H4 (cell line): Measurements from ENCODE around the gene UBR7. TPM values are rescaled to one million over a fixed set of nuclear protein-coding genes. Genes with fewer than 3 reads are reported as not detected.

ENCODE experiments used
- DNase-seq: peaks from one replicate; pipeline ENCODE4 v3.0.0-alpha.2; 2015; ENCODE audit warnings: low spot score
- total RNA-seq: library from RNA; depleted of rRNA; stranded (reverse); fragments of >200 nt; shearing (Covaris generic); gene quantifications from 2 replicates; pipeline ENCODE4 v1.2.3, GENCODE V29; 2014; rRNA removed

Gene UBR7
- total RNA-seq, 1 experiment from 2014 or later = 39.5 TPM

DNA sequence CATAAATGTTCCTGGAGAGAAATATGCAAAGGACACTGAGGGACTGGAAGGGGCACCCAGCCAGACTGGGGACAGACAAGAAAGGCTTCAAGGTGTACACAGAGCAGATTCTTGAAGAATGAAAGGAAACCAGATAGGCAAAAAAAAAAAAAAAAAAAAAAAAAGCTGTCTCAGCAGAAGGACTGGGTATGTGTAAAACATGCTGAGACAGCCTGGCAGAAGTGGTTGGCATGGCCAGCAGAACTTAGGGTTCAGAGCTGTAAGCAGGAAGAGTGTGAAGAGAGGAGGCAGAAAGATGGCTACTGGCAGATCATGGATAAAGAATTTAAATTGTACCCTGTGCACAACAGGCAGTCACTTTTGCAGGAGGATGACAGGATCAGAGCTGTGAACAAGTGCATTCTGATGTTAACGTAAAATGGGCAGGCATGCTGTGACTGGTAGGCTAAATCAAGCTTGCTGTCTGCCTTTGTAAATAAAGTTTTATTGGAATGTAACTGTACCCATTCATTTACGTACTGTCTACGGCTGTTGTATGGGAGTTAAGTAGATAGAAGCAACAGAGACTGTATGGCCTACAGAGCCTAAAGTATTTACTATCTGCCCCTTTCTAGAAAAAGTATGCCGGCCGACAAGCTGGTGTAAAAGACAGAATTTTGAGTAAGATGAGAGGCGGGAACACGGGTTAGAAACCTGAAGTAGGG is 42.2 kb downstream of the UBR7 start:
- DNase-seq = no peak

DNA sequence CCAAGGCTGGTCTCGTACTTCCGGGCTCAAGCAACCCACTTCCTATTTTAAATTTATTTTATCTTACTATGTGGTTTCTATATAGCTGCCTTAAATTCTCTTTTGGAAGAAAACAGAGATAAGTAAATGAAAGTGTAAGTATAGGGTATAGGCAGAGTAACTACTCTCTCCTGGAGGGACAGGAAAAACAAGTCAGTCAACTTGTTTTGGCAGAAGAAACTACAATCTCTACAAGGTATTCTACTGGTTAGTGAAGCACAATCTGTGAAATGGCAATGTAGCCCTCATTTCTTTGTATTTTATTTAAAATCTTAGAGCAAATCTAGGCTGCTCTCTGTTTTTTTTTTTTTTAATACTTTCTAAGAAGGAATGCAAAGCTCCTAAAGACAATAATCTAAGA is 55.4 kb downstream of the UBR7 start:
- no peak for DNase-seq

DNA sequence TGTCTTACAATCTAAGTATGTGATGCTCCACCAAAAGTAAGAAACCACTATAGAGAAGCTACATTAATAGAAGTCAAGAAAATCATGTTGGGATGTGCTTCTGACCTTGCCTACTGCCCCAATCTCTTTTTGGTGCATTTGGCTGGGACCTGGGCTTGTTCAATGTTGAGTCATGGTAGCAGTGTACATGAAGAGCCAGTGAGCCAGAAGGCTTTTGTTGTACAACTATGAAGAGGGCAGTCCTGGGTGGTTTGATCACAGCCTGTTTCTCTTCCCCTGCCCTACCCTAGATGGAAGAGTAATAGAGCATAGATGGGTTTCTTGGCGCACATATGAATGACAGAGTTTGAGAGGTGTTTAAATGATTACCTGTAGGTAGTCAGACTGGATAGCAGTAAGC is 56.4 kb downstream of the UBR7 start:
- DNase-seq = no peak

DNA sequence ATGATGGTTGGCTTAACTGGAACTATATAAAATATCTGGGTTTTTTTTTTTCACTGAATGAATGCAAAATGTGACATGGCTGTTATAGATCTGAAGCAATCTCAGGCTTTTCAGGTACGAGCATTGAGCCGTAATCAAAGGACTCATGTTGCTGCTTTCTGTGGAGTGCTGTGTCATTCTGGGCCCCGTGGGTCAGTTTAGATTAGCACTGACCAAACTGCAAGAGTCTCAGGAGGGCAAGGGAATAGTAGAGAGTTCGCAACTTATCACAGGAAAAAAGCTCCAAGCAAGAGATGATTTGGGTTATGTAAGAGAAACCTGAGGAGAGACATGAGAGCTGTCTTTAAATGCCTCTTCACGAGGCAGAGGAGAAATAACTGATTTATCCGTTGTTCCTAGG is 59.1 kb downstream of the UBR7 start:
- no peak for DNase-seq

DNA sequence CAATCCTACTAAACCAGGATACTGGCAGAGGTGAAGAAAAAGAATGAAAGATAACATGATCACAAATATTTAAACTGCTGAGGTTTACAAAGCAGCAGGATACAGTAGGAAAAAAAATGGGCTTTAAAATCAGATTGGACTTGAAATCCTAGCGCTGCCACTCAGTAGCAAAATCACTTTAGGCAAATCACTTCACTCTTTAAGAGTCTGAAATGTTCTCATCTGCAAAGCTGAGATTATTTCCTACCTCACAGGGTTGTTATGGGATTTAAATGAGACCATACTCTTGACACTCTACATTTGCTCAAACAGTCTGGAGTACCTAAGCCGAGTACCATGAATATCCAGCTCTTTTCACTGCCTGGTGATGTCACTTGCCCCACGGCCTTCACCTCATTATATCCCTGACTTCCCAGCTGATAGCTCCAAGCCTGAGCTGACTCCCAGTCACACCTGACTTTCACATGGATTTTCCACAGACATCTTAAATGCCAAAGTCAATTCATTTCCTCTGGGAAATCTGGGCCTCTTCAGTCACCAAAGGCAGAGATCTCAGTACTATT is 60.2 kb downstream of the UBR7 start:
- no peak for DNase-seq

DNA sequence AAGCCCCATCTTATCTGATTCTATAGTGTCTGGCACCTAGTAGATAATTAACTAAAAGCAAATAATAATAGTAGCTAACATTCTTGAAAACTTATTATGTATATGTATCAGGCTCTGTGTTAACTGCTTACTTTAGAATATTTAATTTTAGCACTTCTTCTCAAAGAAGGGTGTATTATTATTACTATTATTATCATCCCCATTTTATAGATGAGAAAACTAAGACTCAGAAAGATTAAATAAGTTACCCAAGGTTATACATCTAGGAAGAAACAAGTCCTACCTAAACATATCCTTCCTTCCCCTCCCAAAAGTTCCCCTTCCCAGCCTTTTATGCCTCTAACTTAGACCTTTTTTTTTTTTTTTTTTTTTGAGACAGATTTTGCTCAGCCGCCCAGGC is 61.4 kb downstream of the UBR7 start:
- DNase-seq = no peak

DNA sequence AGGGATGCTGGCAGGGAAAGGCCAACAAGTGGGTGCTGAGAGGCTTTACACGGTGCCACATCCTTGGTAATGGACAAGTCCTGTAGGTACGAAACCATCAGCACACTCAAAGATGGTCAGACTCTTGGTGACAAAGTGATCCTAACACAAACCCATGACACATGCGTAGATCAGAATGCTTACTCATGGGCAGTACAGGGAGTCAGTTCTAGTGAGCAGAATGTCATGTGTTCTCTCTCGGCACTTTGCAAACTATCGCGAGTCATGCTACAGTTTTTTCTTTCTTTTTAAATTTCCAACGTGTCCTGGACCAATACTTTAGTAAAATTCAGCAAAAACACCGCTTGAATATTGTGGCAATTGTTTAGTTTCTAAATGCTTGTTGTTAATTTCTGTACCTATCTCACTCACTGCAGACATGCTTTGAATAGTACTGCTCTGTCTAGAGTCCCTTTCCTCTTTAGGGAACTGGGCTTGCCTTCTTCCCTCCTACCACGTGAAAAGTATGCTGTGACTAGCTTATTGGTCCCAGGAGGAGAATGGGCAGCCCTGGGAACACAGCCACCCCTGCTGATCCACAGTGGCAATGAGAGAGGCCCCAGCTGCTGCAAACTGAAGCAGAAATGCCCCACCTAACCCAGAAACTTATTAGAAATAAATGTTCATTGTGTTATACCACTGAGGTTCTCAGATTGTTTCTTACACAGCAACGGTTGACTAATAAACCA is 62.4 kb downstream of the UBR7 start:
- peak; percentile 60 for DNase-seq

DNA sequence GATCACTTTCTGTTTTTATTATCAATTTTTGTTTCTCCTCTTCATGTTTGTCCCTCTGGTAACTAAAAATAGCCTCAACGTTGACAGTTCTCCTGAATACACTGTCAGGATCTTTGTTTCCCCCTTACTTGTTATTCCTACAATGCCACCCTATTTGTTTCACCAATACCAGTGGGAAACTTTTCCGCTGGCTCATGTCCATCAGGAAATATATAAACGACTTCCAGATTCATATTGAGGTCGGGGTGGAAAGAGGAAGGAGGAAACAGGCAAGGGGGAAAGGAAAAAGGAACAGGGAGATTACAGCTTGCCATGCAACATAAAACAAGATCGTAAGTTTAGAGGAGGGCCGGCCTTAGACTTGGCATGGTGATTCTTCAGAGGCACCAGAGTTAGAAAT is 64.1 kb downstream of the UBR7 start:
- DNase-seq = no peak

DNA sequence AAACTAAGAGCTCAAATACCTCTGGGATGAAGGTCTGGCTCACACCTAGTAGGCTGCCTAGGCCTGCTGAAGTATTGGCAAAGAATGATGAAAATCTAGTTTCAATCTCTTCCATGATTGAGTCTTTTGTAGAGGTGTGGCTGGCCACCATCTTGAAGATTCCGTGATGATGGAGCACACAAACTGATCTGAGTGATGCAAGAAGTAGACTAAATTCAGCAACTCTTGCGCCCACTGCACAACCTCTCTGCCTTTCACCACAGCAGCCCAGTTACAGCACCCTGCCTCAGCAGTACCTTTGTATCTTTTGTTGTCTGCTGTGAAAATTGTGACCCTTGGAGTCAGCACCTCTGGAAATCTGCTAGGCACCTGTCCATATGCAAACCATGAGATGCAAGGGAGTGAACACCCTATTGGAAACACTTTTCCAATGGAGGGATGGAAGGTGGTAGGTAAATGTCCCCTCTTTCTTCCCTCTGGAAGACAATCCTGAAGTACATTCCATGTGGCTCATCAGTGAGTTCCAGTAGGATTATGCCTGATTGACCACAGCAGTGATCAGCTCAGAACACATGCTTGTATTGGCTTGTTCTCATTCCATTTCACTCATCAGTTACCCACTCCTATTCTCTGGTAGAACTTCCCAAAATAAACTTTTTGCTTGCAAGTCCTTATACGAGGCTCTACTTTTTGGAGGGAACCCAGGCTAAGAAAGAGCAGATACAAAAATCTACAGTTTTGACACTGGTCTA is 67.2 kb downstream of the UBR7 start:
- no peak for DNase-seq

DNA sequence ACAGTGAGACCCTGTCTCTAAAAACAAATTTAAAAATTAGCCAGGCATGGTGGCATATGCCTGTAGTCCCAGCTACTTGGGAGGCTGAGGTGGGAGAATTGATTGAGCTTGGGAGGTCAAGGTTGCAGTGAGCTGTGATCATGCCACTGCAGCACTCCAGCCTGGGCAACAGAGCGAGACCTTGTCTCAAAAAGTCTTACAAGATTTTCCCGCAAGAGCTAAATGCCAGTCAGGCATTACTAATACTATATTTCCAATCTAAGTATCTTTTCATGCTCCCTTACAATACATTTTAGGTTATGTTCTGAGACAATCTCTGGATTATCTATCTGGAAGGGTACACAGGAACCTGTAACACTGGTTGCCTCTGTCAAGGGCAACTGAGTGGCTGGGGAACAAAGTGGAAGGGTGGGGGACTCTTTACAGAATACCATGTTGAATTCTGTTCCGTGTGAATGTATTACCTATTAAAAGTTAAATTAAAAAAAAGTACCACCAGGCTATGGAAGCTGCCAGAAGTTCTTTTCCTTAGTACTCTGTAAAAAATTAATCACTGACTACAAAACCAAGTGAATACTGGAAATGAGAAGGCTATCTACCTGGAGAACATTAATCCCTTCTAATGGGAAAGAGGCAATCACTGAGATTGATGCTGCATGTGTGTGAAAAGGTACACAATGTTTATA is 69.1 kb downstream of the UBR7 start:
- DNase-seq = no peak

Other genes starting within 250 kb of the UBR7 start
- 18.8 and 24.0 TPM in 2 replicates for gene ITPK1, start 91.3 kb upstream of the UBR7 start, total RNA-seq
- gene MOAP1, start 22.4 kb upstream of the UBR7 start, total RNA-seq = 8.9 and 9.1 TPM in 2 replicates
- gene LYSET, start 21.9 kb upstream of the UBR7 start, total RNA-seq = 22.7 and 28.7 TPM in 2 replicates
- 28.8 and 34.8 TPM in 2 replicates for gene GON7, start 191 bp upstream of the UBR7 start, total RNA-seq
- gene BTBD7, start 125.8 kb downstream of the UBR7 start, total RNA-seq = 11.0 and 12.4 TPM in 2 replicates
- not detected in 2 replicates for gene COX8C, start 139.9 kb downstream of the UBR7 start, total RNA-seq
- 0.02 and 0.06 TPM in 2 replicates for gene UNC79, start 223.7 kb downstream of the UBR7 start, total RNA-seq